Smooth muscle cell (in vitro differentiated cells): ENCODE measurements around the gene SEMA3B. TPM values are rescaled to one million over a fixed set of nuclear protein-coding genes. Genes with fewer than 3 reads are reported as not detected.
"Not testable (repeated sequence)": the region's sequence is repeated elsewhere in the genome, so short reads cannot be mapped to it uniquely, and the experiment has no call there.

Source experiments
- DNase-seq: peaks from one replicate; lab custom pipeline; 2025; ENCODE audit not compliant: unreplicated experiment; lab: John Stamatoyannopoulos, UW
- H2AFZ ChIP-seq: fragments of 200-600 bp; sonication (generic); 2 replicates; pipeline ENCODE4 v1.6.0; 2016; ENCODE audit warnings: antibody characterized with exemption, low read depth, mild to moderate bottlenecking
- H3F3A ChIP-seq: fragments of 200-600 bp; sonication (generic); 2 replicates; pipeline ENCODE4 v1.6.0; 2017; ENCODE audit warnings: antibody characterized with exemption, low read depth
- H3K27ac ChIP-seq: fragments of 200-600 bp; sonication (generic); 2 replicates; pipeline ENCODE4 v1.5.1; 2016; ENCODE audit warnings: low read depth, mild to moderate bottlenecking
- H3K27me3 ChIP-seq: fragments of 200-600 bp; sonication (generic); 2 replicates; pipeline ENCODE4 v1.6.1; 2016; ENCODE audit warnings: low read depth, mild to moderate bottlenecking
- H3K36me3 ChIP-seq: fragments of 200-600 bp; sonication (generic); 2 replicates; pipeline ENCODE4 v1.5.1; 2016; ENCODE audit warnings: low read depth
- H3K4me1 ChIP-seq: fragments of 200-600 bp; sonication (generic); 2 replicates; pipeline ENCODE4 v1.5.1; 2016; ENCODE audit warnings: low read depth
- H3K4me2 ChIP-seq: fragments of 200-600 bp; sonication (generic); 2 replicates; pipeline ENCODE4 v1.6.0; 2016; ENCODE audit warnings: mild to moderate bottlenecking
- H3K4me3 ChIP-seq: fragments of 200-600 bp; sonication (generic); 2 replicates; pipeline ENCODE4 v1.5.1; 2016; ENCODE audit warnings: mild to moderate bottlenecking
- H3K79me2 ChIP-seq: fragments of 200-600 bp; sonication (generic); 2 replicates; pipeline ENCODE4 v1.6.0; 2016; ENCODE audit warnings: low read depth, mild to moderate bottlenecking
- H3K9ac ChIP-seq: fragments of 200-600 bp; sonication (generic); 2 replicates; pipeline ENCODE4 v1.6.0; 2016; ENCODE audit warnings: low read depth
- H3K9me3 ChIP-seq: fragments of 200-600 bp; sonication (generic); replicated peaks from 2 replicates; pipeline ENCODE4 v1.5.1; 2016; ENCODE audit warnings: low read depth
- H4K20me1 ChIP-seq: fragments of 200-600 bp; sonication (generic); 2 replicates; pipeline ENCODE4 v1.6.0; 2016; ENCODE audit warnings: low read depth
- CTCF ChIP-seq: fragments of 200-600 bp; sonication (generic); IDR thresholded peaks from 2 replicates; pipeline ENCODE4 v1.5.1; 2017; ENCODE audit warnings: borderline replicate concordance, mild to moderate bottlenecking, antibody characterized with exemption; ENCODE audit not compliant: insufficient read depth, poor library complexity, severe bottlenecking
- WGBS: methylation state at CpG from one replicate; pipeline ENCODE4 v1.1.7; 2016; ENCODE audit warnings: low lambda C conversion rate; 5-methylcytosine and 5-hydroxymethylcytosine counted together
- polyA plus RNA-seq: library from polyadenylated mRNA; unstranded; fragments of >200 nt; fragmentation: Nextera tagmentation; extraction: Ambion mirVana; gene quantifications from 2 replicates; pipeline ENCODE4 v1.2.1, GENCODE V29; 2016
- total RNA-seq: library from RNA; depleted of rRNA; stranded (reverse); fragments of >200 nt; gene quantifications from 2 replicates; pipeline ENCODE4 v1.2.3, GENCODE V29; 2014

The SEMA3B gene
- total and polyA plus RNA-seq, 2 experiments from 2014 or later, result 26.3 to 48.3 TPM

DNA sequence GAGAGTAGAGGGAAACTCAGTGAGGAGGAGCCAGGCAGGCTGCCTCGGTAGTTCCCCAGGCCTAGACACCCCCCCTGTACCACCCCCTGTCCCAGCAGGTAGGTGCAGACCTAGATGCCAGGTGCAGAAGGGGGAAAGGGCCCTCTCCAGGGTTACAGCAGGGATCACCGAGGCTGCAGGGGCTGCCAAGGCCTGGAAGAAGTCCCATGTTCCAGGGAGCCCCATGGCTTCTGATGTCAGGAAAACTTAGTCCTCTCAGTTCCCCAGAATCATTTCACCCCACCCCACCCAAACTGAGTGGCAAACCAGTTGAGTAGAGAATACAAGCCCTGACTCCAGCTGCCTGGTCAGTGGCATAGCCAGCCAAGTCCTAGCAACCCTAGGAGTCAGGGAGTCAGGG, 7.4 kb upstream of the SEMA3B start:
- Histone ChIP-seq H3K27ac (peak overlapping the region; percentile 98), H4K20me1 (peaks cover 2% of the 10 kb centered on the region), H3K4me3 (no peak overlapping the region), H3K9me3 (no peaks in the 10 kb centered on the region), H3K4me2 (peak overlapping the region; percentile 89), H2AFZ (no peak overlapping the region), H3F3A (peaks cover 32% of the 10 kb centered on the region), H3K36me3 (no peaks in the 10 kb centered on the region), H3K4me1 (peaks cover 39% of the 10 kb centered on the region), H3K27me3 (no peaks in the 10 kb centered on the region), H3K9ac (no peak overlapping the region), H3K79me2 (no peaks in the 10 kb centered on the region)
- 91% methylated on average over 2 of the region's 2 CpGs for WGBS
- no peak for DNase-seq
- no peak for TF ChIP-seq CTCF

GRCh38 chr3:50262200-50262599, 6.7 kb upstream of the SEMA3B start:
- H3K4me3 ChIP-seq, H3K27me3 ChIP-seq, H3K27ac ChIP-seq, H3K9ac ChIP-seq, H2AFZ ChIP-seq, H3K9me3 ChIP-seq, H3K79me2 ChIP-seq, H4K20me1 ChIP-seq, H3K36me3 ChIP-seq, H3K4me2 ChIP-seq, DNase-seq: not testable (repeated sequence)
- peaks cover 46% of the 10 kb centered on the region for H3K4me1 ChIP-seq
- H3F3A ChIP-seq, result peaks cover 32% of the 10 kb centered on the region
- WGBS, result 98% methylated on average over 4 of the region's 4 CpGs

- 95% methylated on average over 7 of the region's 7 CpGs for WGBS
- no peaks in the 10 kb centered on the region for H3K79me2 ChIP-seq
- H3K4me1 ChIP-seq, result peaks cover 48% of the 10 kb centered on the region
- H3K27me3 ChIP-seq, result no peaks in the 10 kb centered on the region
- no peak for TF ChIP-seq CTCF
- peak overlapping the region; percentile 75 for H3K27ac ChIP-seq
- DNase-seq, result no peak
- no peaks in the 10 kb centered on the region for H4K20me1 ChIP-seq
- H3K4me3 ChIP-seq, result no peak overlapping the region
- H3K4me2 ChIP-seq, result no peak overlapping the region
- peaks cover 27% of the 10 kb centered on the region for H3F3A ChIP-seq
- H3K9me3 ChIP-seq, result no peaks in the 10 kb centered on the region
- H2AFZ ChIP-seq, result no peak overlapping the region
- no peak overlapping the region for H3K9ac ChIP-seq
- H3K36me3 ChIP-seq, result no peaks in the 10 kb centered on the region
Observed at GRCh38 chr3:50262778-50263177, 6.2 kb upstream of the SEMA3B start.

GRCh38 chr3:50263478-50264382, 5.2 kb upstream of the SEMA3B start:
- WGBS, result 64% methylated on average over 6 of the region's 6 CpGs
- H3K4me1 ChIP-seq, result peaks cover 55% of the 10 kb centered on the region
- no peaks in the 10 kb centered on the region for H4K20me1 ChIP-seq
- H3K9me3 ChIP-seq, result no peaks in the 10 kb centered on the region
- no peak for DNase-seq
- no peak for TF ChIP-seq CTCF
- peaks cover 32% of the 10 kb centered on the region for H3F3A ChIP-seq
- no peaks in the 10 kb centered on the region for H3K27me3 ChIP-seq
- H3K36me3 ChIP-seq, result no peaks in the 10 kb centered on the region
- H3K4me2 ChIP-seq, result peak overlapping the region; percentile 59
- H3K79me2 ChIP-seq, result no peaks in the 10 kb centered on the region
- H3K27ac ChIP-seq, result peak overlapping the region; percentile 75
- peak overlapping the region; percentile 1 for H3K4me3 ChIP-seq
- no peak overlapping the region for H2AFZ ChIP-seq
- no peak overlapping the region for H3K9ac ChIP-seq
